HPDE6-E6E7 (cell line): ENCODE results near the gene ENTR1.

Experiments used
- DNase-seq: peaks from one replicate; pipeline ENCODE4 v3.0.0; 2011; ENCODE audit warnings: missing footprints; ENCODE audit errors: extremely low spot score

ENTR1 gene

GRCh38 chr9:136361754-136362449, 48.5 kb downstream of the ENTR1 start:
- DNase-seq: no peak

DNA sequence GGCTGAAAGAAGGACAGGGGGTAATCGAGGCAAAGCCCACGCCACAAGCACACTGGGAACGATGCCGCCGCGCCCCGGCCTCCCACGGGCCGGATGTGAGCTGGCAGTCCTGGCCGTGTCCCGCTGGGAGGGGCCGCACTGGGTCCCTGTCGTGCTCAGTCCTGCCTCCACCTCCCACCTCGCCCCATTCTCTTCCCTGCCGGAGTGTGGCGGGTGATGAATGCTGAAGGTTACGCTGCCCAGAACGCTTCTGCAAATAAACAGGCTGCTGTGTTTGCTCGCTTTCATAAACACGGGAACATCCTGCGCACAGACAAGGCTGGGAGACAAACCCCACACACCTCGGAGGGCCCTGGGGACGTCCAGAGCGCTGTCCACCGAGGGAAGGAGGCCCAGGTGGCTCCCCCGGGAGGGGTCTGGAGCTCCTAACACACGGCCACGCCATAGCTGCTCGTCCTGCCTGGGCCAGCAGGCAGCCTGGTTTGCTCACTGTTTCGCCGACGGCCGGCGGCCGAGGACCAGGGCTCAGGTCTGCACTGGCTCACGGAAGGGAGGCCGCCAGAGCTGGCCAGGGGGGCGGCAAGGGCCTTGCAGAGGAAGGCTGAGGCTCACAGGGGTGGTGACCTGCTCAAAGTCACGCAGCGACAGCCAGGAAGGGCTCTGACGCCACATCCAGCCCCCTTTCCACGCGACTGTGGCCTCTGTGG, 49.2 kb downstream of the ENTR1 start:
- DNase-seq: no peak

DNA sequence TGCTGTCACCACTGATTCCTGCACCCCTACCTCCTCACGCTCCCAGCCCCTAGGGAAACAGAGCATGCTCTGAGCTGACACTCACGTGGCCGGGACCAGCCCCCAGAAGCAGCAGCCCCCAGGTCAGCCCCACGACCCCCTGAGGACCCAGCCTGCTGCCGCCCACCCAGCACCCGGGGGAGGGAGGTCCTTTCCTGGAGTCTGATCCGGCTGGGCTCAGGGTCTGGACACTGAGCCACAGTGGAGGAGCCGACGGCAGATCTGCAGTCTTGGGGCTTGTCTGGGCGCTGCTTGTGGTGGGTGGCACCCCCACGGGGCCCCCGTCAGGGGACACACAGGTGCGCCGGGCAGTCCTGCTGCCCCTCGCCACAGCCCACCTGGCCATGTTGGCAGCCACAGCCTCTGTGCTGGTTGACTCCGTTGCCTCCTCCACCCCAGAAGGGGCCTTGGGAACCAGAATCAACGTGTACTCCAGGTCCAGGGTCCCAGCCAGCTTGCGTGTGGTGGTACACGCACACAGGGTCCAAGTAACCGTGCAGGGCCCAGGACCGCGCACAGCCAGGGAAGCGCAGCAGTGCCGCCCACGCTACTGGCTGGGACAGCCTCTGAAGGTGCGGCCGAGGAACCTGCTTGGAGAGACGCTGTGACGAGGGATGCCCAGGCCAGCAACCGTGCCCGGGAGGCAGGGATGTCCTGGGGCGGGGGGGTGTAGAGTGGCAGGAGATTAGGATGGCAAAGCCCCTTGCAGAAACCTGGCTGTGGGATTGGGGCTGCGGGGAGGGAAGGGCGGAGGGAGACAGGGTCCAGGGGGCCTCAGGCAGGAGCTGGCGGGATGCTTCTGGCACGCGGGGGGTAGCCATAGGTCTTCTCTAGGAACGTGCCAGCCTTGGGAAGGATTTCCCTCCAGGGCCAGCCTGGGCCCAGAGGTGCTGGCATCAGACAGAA, 50.4 kb downstream of the ENTR1 start:
- DNase-seq: no peak

DNA sequence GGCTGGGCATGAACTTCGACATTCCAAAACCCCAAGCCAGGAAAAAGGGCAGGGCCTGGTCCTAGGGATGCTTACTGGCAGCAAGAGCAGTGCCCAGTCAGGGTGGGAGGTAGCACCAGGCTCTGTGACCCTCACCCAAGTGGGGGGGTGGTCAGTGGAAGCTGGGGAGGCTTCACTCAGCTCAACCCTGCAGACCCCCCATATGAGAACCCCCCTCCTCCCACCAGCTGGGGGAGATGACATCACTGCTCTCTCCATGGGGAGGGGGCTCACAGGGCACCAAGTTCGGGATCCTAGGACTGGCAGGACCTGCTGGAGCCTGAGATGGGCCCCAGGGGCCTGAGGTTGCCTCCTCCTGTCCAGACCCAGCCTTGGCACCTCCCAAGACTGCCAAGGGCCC, 51.5 kb downstream of the ENTR1 start:
- no peak for DNase-seq

DNA sequence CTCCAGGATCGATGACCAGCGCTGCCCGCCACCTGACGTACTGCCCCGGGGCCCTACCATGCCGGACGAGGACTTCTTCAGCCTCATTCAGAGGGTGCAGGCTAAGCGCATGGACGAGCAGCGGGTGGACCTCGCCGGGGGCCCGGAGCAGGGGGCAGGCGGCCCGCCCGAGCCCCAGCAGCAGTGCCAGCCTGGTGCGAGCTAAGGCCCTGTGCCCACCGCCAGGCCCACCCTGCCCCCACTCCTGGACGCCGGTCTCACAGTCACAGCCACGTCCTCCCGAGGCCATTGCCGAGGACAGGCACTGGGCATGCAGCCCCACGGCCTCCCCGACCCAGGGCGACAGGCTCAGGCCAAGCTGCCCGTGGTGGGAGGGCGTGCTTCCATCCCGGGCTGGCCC, 52.4 kb downstream of the ENTR1 start:
- DNase-seq: no peak

- DNase-seq: no peak
These were observed 53.1 kb downstream of the ENTR1 start for GRCh38 chr9:136357202-136357725.

DNA sequence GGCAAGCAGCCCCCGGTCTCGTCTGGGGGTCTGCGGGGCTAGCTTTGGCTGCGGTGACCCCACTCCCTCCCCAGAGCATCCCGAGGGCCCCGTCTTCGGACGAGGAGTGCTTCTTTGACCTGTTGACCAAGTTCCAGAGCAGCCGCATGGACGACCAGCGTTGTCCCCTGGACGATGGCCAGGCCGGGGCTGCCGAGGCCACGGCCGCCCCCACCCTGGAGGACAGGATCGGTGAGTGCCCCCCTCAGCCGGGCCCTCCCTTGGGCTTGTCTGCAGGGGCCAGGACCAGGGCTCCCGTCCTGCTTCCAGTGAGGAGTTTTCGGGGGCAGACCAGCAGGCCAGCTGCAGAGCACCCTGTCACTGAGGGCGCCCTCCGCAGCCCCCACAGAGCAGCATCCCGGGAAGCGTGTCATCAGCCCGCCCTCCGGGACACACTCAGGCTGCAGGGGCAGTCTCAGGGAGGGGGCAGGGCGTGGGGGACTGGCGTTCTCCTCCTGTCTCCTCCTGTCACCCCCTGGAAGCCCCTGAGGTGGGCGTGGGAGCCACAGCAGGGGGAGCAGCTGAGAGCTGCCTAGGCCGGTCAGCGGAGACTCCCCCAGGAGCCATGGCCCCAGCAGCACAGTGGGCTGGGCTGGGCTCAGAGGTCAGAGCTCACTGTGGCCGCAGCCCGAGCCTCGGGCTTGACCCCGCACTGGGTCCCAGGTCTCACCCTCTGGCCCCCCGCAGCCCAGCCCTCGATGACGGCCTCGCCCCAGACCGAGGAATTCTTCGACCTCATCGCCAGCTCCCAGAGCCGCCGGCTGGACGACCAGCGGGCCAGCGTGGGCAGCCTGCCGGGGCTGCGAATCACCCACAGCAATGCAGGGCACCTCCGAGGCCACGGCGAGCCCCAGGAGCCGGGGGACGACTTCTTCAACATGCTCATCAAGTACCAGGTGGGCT, 54.5 kb downstream of the ENTR1 start:
- DNase-seq: no peak

DNA sequence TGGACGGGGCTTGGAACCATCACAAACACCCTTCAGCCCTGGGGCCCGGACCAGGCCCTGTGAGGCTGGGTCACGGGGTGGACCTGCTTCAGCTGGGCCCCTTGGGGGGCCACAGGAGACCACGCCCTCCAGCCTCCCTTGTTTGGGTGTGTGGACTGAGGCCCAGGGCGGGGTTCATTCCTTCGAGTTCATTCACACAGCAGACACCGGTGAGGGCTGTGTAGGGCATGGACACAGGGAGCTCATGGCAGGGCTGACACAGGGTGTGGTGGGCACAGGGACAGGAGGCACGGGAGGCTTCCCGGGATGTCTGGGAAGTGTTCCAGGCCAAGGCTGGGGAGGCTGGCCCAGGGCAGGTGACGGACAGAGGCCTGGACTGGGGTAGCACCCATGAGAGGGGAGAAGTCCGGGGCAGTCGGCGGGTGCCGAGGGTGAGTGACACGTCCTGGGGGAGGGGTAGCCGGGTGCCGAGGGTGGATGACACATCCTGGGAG, 55.8 kb downstream of the ENTR1 start:
- DNase-seq: peak; percentile 28

DNA sequence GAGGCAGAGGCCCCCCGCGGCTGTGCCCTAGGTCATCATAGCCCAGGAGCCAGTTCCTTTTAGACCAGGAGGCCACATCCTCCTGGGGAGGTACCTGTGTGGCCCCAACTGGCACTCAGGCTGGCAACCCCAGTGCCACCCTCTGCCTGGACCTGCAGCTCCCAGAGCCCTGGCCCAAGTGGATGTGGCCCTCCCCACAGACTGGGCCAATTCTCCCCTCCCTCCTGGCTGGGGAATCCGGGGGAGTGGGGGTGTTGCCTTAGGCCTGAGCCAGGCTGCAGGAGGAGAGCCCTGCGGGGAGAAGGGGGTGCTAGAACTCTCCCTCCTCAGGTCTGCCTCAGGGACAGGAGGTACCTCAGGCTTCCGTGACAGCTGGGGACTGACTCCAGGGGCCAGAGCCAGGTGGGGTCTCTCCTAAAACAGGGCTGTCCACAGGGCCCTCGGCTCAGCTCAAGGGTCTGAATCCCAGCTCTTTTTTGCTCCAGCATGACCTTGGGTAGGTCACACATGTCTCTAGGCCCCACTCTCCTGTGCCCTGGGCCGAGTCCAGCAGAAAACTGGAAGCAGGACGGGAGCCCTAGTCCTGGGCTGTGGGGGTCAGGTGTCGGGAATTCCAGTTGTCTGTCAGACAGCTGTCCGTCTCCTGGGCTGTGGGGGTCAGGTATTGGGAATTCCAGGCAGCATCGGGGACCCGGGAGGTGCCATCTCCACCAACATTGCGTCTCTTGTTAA, 56.5 kb downstream of the ENTR1 start:
- no peak for DNase-seq

DNA sequence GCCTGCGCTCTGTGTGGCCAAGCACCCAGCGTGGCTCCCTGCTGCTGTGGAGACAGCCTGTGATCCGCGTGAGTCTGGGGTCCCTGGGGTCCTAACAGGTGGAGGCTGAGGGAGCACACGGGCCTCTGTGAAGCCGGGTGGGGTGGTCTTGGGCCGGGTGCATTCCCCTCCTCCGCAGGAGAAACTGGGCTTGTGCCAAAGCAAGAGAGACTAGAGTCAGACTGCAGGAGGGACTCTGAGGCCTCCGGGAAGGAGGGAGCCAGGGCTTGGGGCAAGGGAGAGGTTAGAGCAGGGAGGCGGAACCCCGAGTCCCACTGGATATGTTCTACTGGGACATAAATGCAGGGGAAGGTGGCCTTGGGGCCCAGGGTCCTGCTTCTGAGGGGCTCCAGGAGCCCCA, 57.3 kb downstream of the ENTR1 start:
- no peak for DNase-seq

DNA sequence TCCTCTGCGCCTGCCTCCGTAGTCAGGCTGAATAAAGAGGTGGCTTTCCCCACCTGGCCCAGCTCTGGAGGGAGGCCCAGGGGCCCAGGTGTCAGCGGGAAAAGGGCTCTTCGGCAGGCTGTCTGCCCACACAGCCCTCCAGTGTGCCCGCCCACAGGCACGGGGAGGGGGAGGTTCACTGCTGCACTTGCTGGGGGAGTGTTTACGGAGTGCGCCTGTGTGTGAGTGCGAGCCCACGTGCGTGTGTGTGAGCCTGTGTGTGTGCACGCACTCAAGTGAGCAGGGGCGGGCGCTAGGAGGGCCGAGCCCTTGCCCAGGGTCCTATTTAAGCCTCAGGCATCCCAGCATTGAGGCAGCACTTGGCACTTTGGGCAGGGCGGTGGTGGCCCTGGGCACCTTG, 57.7 kb downstream of the ENTR1 start:
- no peak for DNase-seq
